HFF-Myc (cell line): ENCODE data around the gene BDNF.

ENCODE experiments used
- DNase-seq: peaks from one replicate; pipeline ENCODE4 v3.0.0-alpha.2; 2011; ENCODE audit warnings: low read depth; ENCODE audit errors: extremely low read depth
- H3K4me3 ChIP-seq: replicated peaks from 2 replicates; pipeline ENCODE4 v1.5.1; 2011; ENCODE audit warnings: low read depth, mild to moderate bottlenecking, control low read depth, low read length
- TF ChIP-seq, protein P1 (sequence below): IDR thresholded peaks from 2 replicates; pipeline ENCODE4 v1.5.1; 2012; ENCODE audit warnings: mild to moderate bottlenecking, low read depth, low read length, control low read depth; ENCODE audit errors: missing control alignments

Gene BDNF

DNA sequence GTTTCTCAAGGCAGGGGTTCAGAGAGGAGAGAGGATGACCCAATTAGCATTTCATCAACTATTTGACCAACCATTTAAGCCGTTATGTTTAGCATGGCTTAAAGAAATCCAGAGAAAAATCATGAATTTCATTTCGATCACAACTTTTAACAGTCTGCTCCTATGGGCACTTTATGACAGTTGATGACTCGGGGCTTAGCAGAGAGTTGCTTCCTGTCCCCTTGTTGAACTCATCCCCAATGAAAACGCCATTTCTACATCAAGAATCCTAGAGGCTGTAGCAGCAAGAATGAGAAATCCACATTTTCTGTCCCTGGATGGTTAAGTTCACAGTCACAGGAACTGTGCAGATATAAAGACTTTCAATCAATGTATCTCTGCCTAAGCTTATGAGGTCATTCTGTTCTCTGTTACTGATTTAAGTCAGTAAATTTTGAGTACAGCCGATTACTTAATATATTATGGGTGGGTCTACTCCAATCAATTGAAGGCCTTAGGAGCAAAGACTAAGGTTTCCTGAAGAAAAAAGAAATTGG, 81.1 kb downstream of the BDNF start:
- TF ChIP-seq, protein P1, sequence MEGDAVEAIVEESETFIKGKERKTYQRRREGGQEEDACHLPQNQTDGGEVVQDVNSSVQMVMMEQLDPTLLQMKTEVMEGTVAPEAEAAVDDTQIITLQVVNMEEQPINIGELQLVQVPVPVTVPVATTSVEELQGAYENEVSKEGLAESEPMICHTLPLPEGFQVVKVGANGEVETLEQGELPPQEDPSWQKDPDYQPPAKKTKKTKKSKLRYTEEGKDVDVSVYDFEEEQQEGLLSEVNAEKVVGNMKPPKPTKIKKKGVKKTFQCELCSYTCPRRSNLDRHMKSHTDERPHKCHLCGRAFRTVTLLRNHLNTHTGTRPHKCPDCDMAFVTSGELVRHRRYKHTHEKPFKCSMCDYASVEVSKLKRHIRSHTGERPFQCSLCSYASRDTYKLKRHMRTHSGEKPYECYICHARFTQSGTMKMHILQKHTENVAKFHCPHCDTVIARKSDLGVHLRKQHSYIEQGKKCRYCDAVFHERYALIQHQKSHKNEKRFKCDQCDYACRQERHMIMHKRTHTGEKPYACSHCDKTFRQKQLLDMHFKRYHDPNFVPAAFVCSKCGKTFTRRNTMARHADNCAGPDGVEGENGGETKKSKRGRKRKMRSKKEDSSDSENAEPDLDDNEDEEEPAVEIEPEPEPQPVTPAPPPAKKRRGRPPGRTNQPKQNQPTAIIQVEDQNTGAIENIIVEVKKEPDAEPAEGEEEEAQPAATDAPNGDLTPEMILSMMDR = no peak
- no peak for DNase-seq
- H3K4me3 ChIP-seq = no peak overlapping the region

DNA sequence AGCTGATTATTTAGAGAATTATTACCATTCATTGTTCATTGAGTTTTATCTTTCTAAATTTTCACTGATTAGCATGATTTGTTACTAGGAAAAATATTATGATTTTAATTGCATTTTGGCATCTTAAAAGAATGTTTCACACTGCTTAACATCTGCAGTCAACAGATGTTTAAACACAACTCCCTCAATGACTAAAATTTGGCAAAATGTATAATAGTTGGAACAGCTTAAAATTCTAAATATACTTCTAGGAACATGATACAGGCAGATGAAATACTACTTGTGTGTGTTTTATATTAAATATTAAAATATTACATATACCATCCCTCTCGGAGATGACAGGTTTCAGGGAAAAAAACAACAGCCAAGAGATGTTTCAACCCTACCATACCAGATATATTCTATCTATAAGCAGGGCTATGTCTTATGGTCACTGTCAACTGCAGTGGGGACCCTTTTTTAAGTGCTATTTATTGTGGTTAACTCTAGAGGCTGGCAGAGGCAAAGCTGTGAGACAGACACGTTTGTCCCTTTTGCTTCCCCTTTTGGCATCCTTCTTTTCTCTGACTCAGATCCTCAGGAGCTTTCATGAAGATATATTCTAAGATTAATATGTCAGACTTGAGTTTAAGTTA, 81.9 kb downstream of the BDNF start:
- TF ChIP-seq, protein P1 = no peak
- no peak for DNase-seq
- no peak overlapping the region for H3K4me3 ChIP-seq

DNA sequence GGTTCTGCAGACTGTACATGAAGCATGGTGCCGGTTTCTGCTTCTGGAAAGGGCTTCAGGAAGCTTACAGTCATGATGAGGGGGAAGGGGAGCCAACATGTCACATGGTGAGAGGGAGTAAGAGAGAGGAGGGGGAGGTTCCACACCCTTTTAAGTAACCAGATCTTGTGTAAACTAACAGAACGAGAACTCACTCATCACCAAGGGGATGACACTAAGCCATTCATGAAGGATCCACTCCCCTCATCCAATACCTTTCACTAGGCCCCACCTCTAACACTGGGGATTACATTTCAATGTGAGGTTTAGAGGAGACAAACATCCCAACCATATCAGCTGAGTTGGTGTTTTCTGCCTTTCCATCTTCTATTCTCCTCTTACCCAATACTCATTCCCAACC, 83.5 kb downstream of the BDNF start:
- H3K4me3 ChIP-seq = no peak overlapping the region
- TF ChIP-seq, protein P1 = no peak
- DNase-seq = no peak

DNA sequence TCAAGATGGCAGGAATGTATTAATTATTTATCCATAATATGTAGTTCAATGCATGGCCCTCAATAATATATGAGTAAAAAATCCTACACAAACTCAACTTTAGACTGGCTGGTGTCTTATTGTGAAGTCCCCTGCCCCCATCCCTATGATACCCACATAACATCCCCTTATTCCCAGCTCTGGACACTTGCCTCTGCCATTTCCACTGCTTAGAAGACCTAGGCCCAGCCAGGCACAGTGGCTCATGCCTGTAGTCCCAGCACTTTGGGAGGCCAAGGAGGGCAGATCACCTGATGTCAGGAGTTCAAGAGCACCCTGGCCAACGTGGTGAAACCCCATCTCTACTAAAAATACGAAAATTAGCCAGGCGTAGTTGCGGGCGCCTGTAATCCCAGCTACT, 84.4 kb downstream of the BDNF start:
- TF ChIP-seq, protein P1 = no peak
- no peak for DNase-seq
- no peak overlapping the region for H3K4me3 ChIP-seq

DNA sequence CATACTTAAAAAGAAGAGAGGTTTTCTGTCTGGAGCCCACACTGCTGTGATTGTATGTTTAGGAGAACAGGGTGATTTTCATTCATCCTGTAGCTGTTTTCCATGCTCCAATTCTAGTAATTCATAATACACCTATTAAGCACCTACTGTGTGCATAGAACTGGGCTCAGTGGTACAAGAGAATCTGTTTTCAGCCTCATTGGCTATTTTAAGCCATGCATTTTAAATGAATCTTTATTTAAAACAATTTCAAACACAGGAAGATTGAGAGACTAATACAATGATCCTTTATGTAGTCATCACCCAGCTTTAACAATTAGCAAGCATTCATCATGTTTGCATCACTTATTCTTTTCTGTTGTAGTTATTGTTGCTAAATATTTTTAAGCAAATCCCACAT, 86.2 kb downstream of the BDNF start:
- TF ChIP-seq, protein P1 = no peak

DNA sequence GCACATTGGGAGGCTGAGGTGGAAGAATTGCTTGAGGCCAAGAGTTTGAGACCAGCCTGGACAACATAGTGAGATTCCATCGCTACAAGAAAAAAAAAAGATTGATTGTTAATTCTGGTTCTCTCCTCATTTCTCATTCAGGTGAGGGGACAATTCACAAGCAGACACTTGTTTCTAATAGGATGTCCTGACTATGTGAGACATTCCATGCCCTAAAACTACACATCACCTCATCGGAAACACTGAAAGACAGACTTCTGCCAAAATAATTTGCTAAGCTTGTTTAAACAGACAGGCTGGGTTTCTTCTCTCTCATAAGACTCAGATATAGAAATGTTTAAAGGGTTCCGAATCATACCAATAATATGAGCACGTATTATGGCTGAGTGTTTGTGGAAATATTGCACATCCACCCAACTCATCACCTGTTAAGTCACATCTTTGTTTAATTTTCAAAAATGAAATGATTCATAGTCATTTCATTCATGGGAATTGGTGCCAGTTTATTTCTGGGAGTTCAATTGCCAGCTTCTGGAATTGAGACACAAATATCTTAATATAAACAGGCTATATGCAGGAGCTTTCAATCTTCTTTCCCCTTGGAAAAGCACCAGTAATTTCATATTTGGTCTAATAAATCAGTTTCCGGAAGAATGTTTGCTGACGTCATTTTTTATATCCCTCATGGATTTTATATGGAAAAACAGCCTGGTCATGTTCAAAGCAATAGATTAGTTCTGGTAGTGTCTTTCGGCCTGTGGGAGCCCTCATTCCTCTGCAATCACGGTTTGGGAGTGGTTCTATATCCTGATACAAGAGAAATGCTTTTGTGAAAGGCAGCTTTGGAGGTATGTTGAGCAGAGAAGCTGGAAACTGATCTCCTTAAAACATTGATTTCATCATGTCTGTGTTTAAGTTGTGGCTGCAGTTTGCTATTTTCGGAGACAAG, 87.0 kb downstream of the BDNF start:
- TF ChIP-seq, protein P1 = no peak
- no peak for DNase-seq
- H3K4me3 ChIP-seq = no peak overlapping the region

More for the DNA sequence above, 86.2 kb downstream of the BDNF start:
- no peak overlapping the region for H3K4me3 ChIP-seq
- DNase-seq = no peak
